Islet of Langerhans (tissue), 1 donor: ENCODE measurements around the gene ZNF358.

Experiments
- FAIRE-seq: peaks from one replicate; lab custom pipeline; 2011; peaks lifted over from hg19 to GRCh38; lab: Jason Lieb, UNC

Gene ZNF358

DNA sequence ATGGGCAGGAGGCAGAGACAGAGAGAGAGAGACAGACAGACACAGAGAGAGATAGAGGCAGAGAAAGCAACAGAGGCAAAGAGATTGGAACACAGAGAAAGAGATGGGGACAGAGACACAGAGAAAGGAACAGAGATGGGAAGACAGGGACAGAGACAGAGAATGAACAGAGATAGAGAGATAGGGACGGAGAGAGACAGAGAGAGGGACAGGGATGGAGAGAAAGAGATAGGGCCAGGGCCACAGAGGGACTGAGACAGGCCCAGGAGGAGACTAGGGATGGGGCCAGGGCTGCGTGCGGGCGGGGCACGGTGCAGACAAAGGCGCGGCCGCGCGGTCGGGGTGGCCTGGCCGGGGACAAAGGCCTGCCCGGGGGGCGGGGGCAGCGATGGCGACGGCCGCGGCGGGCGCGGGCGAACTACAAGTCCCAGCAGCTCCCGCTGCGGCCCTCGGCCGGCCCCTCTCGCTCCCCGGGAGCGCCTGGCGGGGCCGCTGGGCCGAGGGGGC, at the start of gene ZNF358:
ZNF358 (plus strand) TSS at position 459 of the 507 bp plus-strand sequence. CDS start 3,140 bp downstream, outside the sequence.
- FAIRE-seq, result no peak

DNA sequence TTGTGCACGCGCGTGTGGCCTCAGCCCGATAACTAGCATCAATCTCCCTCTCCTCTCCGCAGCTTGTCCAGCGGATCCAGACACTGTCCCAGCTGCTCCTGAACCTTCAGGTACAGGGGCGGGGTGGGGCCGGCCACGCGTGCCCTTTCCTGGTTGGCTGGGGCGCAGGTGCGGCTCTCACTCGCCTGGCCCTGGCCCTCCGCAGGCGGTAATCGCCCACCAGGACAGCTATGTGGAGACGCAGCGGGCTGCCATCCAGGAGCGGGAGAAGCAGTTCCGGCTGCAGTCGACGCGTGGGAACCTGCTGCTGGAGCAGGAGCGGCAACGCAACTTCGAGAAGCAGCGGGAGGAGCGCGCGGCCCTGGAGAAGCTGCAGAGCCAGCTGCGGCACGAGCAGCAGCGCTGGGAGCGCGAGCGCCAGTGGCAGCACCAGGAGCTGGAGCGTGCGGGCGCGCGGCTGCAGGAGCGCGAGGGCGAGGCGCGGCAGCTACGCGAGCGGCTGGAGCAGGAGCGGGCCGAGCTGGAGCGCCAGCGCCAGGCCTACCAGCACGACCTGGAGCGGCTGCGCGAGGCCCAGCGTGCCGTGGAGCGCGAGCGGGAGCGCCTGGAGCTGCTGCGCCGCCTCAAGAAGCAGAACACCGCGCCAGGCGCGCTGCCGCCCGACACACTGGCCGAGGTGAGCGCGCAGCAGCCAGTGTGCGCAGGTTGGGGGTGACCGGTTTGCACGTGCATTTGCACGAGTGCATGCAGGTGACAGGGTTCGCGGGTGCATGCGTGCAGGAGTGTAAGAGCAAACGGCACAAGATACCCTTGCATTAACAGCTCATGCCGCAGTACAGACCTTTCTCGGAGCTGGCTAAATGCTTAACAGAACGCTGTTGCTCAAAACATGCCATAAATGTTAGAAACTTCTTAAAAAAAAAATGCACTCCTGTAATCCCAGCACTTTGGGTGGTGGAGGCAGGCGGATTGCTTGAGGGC, 48.6 kb upstream of the ZNF358 start:
- no peak for FAIRE-seq

DNA sequence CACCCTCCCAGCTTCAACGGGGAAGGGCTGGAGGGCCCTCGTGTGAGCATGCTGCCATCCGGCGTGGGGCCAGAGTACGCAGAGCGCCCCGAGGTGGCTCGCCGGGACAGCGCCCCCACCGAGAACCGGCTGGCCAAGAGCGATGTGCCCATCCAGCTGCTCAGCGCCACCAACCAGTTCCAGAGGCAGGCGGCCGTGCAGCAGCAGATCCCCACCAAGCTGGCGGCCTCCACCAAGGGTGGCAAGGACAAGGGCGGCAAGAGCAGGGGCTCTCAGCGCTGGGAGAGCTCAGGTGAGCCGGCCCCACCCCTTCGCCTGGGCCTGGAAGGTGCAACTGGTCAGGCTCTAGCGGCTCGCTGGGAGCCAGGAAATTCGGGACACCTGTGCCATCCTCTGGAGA, 47.1 kb upstream of the ZNF358 start:
- FAIRE-seq, result no peak

DNA sequence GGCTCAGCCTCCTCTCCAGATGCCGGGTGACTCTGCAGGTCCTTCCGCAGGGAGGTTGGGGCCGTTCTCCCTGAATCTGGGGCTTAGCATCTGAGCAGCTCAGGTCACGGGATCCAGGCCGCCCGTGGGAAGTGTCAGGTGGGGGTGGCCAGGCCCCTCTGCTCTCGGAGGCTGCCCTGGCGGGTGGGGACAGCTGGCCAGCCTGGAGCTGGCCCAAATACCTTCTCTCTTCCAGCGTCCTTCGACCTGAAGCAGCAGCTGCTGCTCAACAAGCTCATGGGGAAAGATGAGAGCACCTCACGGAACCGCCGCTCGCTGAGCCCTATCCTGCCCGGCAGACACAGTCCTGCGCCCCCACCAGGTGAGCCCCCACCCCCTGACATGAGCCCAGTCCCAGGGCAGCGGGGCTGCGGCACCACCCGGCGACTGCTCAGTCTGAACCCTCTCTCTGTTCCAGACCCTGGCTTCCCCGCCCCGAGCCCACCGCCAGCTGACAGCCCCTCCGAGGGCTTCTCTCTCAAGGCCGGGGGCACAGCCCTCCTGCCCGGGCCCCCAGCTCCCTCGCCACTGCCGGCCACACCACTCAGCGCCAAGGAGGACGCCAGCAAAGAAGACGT, 46.1 kb upstream of the ZNF358 start:
- no peak for FAIRE-seq

DNA sequence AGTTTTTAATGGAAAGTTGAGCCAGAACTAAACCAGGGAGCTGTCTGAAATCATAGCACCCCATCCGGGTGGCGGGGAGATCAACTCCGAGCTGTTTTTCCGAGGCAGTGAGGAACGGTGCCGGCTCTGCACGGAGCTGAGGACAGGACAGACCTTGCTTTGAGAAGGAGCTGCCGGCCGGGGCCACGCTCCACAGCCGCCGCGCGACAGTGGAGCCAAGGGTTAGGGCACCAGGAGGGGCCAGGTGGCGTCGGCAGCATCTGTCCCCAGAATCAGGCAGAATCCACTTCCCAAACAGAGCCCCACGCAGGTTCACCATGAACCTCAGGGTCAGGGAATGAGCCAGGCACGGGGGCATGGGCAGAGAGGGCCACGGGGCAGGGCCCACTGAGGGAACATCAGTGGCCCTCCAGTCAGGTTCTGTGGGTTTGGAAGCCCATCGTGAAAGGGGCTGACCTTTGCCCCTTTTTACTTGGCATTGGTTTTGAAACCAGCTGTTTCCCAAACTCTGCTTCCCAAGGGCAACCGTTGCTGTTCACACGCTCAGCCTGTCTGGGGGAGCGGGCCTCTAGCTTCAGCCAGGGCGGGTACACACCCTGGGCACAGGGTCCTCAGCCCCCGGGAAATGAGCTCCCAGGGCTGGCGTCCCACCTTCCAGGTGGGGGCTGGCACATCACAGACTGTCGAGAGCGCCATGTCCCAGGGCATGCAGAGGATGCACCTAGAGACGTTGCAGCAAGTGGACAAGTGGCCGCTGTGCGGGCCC, 45.2 kb upstream of the ZNF358 start:
- no peak for FAIRE-seq

DNA sequence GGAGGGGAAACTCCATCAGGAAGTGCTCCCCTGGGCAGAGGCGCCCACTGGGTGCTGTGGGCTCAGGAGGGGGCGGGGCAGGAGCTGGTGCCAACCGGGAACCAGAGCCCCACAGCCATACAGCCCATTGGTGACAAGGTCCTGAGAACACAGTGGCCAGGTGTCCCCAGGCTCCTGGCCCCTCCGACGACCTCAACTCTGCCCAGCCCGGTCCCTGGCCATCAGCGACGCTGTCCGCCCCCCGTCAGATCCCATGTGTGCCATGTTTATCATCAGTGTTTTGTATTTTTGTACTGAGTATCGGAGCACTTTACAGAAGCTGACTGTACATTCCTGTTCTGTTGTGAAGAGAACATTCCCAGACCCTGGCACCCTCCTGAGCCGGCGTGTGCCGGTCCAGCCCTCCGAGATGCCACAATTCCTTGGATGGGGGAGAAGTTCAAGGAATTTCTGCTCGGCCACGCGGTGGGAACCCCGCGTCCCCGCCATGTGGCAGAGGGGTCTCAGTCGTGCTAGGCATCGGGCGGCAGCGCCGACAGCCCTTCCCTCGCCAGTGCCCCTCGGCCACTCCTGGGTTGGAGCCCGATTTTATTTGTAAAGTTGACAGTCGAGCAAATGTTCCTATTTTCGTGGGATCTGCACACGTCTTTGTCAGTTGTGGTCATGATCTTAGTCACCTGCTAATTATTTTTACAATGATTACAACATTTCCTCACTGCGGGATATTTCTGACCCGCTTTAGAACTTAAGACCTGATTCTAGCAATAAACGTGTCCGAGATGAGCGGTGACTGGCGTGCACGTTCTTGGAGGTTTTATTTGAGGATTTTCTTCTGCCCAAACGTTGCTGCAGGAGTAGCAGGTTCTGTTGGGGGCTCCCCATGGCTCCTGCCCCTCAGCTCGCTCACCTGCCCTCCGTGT, 43.9 kb upstream of the ZNF358 start:
- FAIRE-seq, result no peak

DNA sequence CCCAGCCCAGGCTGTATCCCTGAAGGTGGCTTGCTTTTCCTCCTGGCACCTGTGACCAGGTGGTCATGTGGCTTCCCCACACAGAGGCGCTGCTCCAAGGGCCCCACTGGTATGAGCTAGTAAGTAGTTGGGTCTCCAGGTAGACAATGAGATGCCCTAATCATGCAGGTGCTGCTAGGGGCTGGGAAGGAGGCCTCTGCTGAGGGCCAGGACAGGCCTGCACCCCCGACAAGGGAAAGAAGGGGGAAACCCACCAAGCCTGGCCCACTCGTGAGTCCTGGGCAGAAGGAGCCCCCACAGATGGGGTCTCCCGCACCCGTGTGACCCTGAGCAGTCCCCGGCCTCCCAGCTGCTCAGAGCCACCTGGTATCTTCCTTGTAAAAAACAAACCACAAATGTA, 40.2 kb upstream of the ZNF358 start:
- no peak for FAIRE-seq

DNA sequence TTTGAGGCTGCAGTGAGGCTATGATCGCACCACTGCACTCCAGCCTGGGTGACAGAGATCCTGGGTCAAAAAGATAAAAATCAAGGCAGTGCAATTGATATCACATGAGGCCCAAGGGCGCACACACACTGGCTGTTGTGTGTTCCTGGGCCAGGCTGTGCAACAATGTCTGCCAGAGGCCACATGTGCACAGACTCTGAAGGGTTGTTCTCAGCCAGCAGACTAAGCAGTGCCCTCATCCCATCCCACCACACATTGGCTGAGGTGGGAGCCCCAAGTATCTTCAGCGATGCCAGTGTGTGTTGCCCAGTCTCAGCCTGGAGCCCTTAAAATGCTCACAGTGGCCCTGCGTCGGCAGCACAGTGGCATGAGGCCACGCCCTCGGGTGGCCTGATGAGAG, 39.7 kb upstream of the ZNF358 start:
- no peak for FAIRE-seq

DNA sequence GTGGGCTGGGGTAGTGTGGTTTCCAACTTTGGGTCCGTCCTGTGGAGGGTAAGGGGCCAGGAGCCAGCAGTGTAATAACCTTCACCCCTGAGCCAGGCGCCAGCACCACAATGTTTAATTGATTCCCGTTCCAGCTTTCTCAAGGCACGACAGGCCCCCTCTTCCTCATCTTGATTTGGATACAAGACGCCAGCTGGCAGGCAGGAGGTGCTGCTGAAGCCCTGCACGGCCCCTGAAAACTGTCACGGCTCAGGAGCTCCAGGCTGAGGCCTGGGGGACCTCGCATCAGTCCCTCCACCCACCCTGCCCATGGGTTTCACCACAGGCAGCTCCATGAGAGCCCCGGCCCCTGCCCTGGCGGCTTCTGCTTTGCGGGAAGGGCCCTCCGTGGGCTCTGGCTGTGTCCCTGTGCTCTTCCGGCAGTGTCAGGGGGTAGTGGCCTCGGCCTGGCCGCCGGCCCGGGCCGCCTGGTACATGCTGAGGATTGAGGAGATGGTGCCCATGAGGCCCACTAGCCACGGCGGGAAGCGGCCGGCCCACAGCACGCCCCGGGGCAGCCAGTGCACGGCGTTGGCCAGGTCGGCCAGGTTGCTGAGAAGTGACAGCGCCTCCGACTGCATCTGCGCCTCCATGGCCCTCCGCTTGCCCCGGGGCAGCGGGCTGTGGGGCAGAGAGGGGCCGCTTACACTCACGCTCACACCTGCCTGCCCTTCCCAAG, 39.0 kb upstream of the ZNF358 start:
- FAIRE-seq, result no peak

DNA sequence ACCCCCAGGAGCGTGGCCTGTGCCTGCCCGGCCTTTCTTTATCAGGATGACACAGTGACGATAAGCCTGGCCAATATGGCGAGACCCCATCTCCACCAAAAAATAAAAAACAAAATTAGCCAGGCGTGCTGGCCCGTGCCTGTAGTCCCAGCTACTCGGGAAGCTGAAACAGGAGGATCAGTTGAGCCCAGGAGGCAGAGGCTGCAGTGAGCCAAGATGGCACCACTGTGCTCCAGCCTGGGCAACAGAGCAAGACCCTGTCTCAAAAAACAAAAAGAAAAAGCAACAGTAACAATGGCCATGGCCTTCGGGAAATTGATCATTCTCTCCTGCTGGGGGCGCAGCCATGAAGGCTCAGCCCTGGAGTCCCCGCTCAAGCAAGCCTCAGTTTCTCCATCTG, 38.1 kb upstream of the ZNF358 start:
- no peak for FAIRE-seq

DNA sequence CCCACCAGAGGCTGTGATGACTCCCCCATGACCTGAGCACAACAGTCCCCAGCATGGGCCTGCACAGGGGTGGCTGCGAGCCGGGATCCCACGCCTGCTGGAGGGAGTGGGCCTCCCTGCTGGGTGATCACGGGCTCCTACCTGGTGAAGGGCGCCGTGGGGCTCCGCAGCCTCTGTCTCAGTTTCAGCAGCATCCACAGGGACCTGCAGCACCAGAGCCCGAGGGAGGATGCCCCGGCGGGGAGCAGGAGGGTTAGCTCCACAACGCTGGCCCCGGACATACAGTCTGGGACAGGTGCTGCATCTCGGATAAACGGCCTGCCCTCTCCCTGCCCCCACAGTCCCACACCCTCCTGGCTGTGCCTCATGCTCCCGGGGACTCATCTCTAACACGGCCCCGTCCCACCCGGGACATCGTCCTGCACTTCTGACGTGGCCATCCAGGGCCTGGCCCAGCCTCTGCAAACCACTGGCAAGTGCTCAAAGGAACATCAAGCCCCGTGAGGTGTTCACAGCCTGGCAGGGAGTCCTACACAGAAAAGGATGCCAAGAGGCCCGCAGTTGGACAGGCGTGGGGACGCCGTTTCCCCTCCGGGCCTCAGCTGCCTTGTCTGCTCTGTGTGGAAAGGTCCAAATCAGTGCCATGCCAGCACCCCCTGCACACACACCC, 37.6 kb upstream of the ZNF358 start:
- FAIRE-seq, result no peak

DNA sequence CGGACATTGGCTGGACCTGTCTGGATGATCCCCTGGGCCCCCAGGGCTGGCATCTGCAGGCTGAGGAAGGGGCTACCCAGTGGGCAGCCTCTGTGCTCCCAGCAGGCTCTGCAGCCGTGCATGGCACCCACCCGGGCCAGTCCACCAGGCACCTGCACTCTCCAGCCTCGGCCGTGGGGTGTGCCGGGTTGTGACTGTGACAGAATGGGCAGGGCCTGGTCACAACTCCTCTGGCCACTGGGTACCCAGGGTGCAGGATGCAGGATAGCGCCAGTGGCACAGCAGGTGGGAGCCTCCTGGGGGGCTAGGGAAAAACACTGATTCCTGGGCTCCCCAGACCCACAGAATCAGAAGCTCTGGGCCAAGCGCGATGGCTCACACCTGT, 37.1 kb upstream of the ZNF358 start:
- no peak for FAIRE-seq

DNA sequence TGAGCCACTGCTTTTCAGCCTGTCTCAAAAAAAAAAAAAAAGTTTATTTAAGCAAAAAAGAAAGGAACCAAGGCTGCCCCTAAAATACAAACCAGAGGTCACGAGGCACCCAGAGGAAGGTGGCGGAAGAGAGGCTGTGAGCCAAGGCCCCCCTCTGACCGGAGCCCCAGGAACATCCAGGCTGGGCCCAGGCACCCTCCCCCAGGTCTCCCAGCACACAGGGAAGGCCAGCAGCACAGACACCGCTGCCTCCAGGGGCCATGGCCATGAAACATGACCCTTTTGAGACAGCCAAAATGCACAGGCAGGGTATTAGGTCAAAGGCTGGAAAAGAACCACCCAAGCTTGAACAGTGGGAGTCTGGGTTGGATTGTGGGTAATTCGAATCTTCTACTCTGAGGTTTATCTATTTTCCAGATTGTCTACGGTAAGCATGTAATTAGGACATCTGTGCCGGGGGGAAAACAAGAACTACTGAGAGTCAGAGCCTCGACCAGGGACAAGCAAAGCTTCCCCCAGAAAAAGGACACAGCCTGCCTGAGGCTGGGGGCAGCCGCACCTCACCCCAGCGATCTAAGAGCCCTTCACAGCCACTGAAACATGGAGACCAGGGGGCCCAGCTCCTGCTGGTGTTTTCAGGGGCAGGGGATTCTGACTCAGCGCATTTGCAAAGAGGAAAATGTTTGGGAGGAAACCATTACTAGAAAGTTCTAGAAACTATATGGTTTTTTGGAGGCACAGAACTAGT, 35.5 kb upstream of the ZNF358 start:
- FAIRE-seq, result no peak

DNA sequence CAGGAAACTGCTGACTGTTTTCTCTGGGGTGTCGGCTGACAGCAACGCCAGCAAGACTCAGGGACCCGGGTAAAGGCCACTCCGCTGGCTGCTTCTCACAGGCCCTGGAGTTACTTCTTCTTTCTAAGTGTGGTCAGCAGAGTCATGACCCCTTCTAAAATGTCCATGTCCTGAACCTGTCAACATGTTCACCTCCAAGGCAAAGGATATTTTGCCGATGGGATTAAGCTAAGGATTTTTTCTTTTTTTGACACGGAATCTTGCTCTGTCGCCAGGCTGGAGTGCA, 35.0 kb upstream of the ZNF358 start:
- no peak for FAIRE-seq

DNA sequence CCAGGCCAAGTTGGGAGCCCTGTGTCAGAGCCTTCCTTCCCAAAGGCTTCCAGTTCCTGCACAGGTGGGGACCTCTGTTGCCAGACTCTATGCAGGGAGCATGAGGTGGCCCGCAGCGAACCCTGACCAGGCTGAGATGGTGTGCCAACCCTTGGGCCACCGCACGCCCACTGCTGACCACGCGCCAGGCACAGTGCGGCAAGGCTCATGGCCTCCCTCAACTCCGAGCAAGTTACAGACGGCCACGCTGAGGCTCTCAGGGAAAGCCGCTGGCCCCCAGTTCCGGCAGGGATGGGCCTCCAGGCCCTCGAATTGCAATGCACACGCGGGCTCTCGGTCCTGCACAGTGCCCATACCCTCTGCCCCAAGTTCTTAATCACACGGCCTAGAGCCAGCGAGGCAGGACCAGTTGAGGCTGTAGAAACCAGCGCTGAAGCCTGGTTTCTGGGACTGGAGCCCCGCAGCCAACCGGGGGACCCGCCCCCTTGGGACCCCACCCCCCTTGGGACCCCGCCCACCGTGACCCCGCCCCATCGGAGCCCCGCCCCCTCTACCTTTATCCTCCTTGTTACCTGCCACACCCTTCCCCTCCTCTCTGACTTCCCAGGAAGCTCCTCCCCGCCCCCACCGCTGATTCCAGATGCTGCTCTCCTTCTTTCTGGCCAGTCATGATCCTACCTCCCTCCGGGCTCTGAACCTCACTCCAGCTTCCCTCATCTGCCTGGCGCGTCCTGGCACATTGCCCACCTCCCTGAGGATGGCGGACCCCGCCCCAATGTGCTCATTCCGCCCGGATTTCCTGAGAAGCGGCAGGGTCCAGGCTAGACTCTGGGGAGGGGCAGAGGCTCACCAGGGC, 33.1 kb upstream of the ZNF358 start:
- FAIRE-seq, result no peak

DNA sequence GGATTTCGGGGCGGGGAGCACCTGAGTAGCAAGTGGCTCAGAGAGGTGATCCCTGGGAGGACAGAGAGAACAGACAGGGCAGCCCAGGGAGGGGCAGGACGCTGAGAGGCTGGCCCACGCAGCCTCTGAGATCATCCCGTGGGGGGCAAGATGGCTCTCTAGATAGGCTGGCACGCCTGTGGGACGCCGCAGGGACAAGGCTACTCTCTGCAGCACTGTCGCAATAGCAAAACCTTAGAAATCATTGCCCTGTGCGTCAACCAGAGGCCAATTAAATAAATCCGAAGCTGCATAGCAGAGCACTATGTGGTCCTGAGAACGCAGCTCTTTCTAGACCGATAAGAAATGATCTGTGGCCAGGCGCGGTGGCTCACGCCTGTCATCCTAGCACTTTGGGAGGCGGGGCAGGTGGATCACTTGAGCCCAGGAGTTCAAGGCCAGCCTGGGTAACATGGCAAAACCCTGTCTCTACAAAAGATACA, 32.1 kb upstream of the ZNF358 start:
- FAIRE-seq, result no peak

DNA sequence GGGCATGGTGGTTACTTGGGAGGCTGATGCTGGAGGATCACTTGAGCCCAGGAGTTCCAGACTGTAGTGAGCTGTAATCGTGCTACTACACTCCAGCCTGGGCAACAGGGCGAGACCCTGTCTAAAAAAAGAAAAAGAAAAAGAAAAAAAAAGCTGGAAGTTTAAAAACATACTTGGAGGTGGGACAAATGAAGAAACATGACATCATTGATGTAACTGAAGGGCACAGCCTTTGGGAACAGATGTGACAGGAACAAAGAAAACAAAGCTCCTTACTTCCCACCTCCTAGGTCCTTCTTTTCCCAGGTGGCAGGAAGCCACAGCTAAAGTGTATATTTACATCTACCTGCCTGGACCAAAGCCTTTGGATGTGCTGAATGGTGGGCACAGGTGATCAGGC, 29.0 kb upstream of the ZNF358 start:
- FAIRE-seq, result no peak

DNA sequence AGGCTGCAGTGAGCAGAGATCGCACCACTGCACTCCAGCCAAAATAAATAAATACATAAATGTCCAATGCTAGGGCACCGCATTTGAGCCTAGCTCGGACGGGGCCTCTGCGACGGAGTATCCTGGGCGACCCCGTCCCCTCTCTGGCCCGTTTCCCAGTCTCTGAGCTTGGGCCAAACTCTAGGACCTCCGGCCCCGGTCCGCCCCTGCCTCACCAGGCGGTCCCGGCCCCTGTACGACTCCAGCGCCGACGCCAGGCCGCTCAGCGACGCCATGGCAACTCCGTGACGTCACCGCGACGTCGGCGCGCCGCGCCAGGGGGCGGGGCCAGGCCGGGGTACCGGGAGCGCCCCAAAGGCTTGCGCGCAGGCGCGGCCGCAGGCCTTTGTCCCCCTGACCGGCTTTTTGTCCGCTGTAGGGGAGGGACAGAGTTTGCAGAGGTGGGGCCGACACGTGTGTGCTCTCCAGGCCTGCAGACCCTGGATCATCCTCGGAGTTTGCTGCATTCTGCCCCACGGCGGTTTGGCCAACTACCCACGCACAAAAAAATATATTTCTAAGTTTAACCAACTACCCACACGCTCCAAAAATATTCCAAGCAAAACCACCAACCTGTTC, 27.1 kb upstream of the ZNF358 start, which contains the start of gene PEX11G:
PEX11G (minus strand) TSS at position 300 of the 618 bp plus-strand sequence; CDS start at position 275, 25 bp downstream.
- no peak for FAIRE-seq
